H9 (cell line): Measurements from ENCODE around the gene PRR13. TPM values are rescaled to one million over a fixed set of nuclear protein-coding genes. Genes with fewer than 3 reads are reported as not detected.

Source experiments
- DNase-seq: peaks from one replicate; pipeline ENCODE4 v3.0.0-alpha.2; 2017
- H2AFZ ChIP-seq: one replicate; pipeline ENCODE4 v1.6.1; 2013; ENCODE audit warnings: mild to moderate bottlenecking, low read length, control low read depth, moderate library complexity
- H2AK5ac ChIP-seq: 2 replicates; pipeline ENCODE4 v1.6.1; 2013; ENCODE audit warnings: low read length, control low read depth, mixed read lengths; ENCODE audit not compliant: insufficient read length
- H2BK120ac ChIP-seq: one replicate; pipeline ENCODE4 v1.6.1; 2013; ENCODE audit warnings: low read depth, mild to moderate bottlenecking, low read length, control low read depth, inconsistent platforms; ENCODE audit not compliant: poor library complexity, severe bottlenecking
- H2BK12ac ChIP-seq: 2 replicates; pipeline ENCODE4 v1.6.1; 2013; ENCODE audit warnings: low read length, control low read depth, mixed read lengths, low read depth; ENCODE audit not compliant: insufficient read length
- H2BK15ac ChIP-seq: 2 replicates; pipeline ENCODE4 v1.6.1; 2013; ENCODE audit warnings: low read depth, low read length, control low read depth
- H2BK20ac ChIP-seq: one replicate; pipeline ENCODE4 v1.6.1; 2013; ENCODE audit warnings: low read depth, mild to moderate bottlenecking, low read length, control low read depth, inconsistent platforms; ENCODE audit not compliant: poor library complexity, severe bottlenecking
- H2BK5ac ChIP-seq: 2 replicates; pipeline ENCODE4 v1.6.1; 2013; ENCODE audit warnings: low read length, control low read depth, mixed read lengths; ENCODE audit not compliant: insufficient read length
- H3K14ac ChIP-seq: 2 replicates; pipeline ENCODE4 v1.6.1; 2013; ENCODE audit warnings: low read length, control low read depth; ENCODE audit not compliant: insufficient read depth
- H3K18ac ChIP-seq: 2 replicates; pipeline ENCODE4 v1.6.1; 2013; ENCODE audit warnings: low read depth, mild to moderate bottlenecking, mixed read lengths, low read length, control low read depth; ENCODE audit not compliant: insufficient read length
- H3K23ac ChIP-seq: 2 replicates; pipeline ENCODE4 v1.6.1; 2013; ENCODE audit warnings: low read length, control low read depth, mixed read lengths, low read depth; ENCODE audit not compliant: insufficient read length
- H3K23me2 ChIP-seq: 2 replicates; pipeline ENCODE4 v1.6.1; 2013; ENCODE audit warnings: low read depth, mild to moderate bottlenecking, mixed read lengths, low read length, control low read depth; ENCODE audit not compliant: insufficient read length, poor library complexity, severe bottlenecking
- H3K27ac ChIP-seq: 2 replicates; pipeline ENCODE4 v1.5.1; 2013; ENCODE audit warnings: low read length, control low read depth, mixed read lengths, low read depth; ENCODE audit not compliant: insufficient read length
- H3K27me3 ChIP-seq: 2 replicates; pipeline ENCODE4 v1.6.1; 2013; ENCODE audit warnings: low read length, control low read depth, inconsistent platforms; ENCODE audit not compliant: insufficient read depth
- H3K4ac ChIP-seq: 2 replicates; pipeline ENCODE4 v1.6.1; 2013; ENCODE audit warnings: low read depth, mild to moderate bottlenecking, control low read depth, inconsistent platforms, low read length, moderate library complexity
- H3K4me1 ChIP-seq: 2 replicates; pipeline ENCODE4 v1.6.1; 2013; ENCODE audit warnings: low read length, control low read depth, inconsistent platforms; ENCODE audit not compliant: insufficient read depth
- H3K4me2 ChIP-seq: 2 replicates; pipeline ENCODE4 v1.6.1; 2013; ENCODE audit warnings: low read length, control low read depth, mixed read lengths; ENCODE audit not compliant: insufficient read length, insufficient read depth
- H3K56ac ChIP-seq: 2 replicates; pipeline ENCODE4 v1.6.1; 2013; ENCODE audit warnings: low read depth, mild to moderate bottlenecking, mixed read lengths, low read length, control low read depth; ENCODE audit not compliant: insufficient read length
- H3K79me1 ChIP-seq: 2 replicates; pipeline ENCODE4 v1.6.1; 2013; ENCODE audit warnings: low read depth, mild to moderate bottlenecking, moderate library complexity, low read length, control low read depth, inconsistent platforms; ENCODE audit not compliant: insufficient read depth, poor library complexity, severe bottlenecking
- H3K79me2 ChIP-seq: 2 replicates; pipeline ENCODE4 v1.6.1; 2013; ENCODE audit warnings: low read length, control low read depth, inconsistent platforms; ENCODE audit not compliant: insufficient read depth
- H3K9ac ChIP-seq: 2 replicates; pipeline ENCODE4 v1.6.1; 2013; ENCODE audit warnings: low read length, control low read depth, mixed read lengths; ENCODE audit not compliant: insufficient read length; ENCODE audit errors: extremely low read depth
- H3K9me3 ChIP-seq: one replicate; pipeline ENCODE4 v1.6.1; 2013; ENCODE audit warnings: low read depth, low read length, inconsistent platforms; ENCODE audit not compliant: control insufficient read depth
- H3T11ph ChIP-seq: one replicate; pipeline ENCODE4 v1.6.1; 2013; ENCODE audit warnings: mild to moderate bottlenecking, low read length, control low read depth, inconsistent platforms
- H4K20me1 ChIP-seq: one replicate; pipeline ENCODE4 v1.6.1; 2013; ENCODE audit not compliant: control insufficient read depth, insufficient read length, insufficient read depth
- H4K5ac ChIP-seq: 2 replicates; pipeline ENCODE4 v1.6.1; 2013; ENCODE audit warnings: low read depth, mild to moderate bottlenecking, mixed read lengths, low read length, control low read depth; ENCODE audit not compliant: insufficient read length
- H4K8ac ChIP-seq: replicated peaks from 2 replicates; pipeline ENCODE4 v1.6.1; 2013; ENCODE audit warnings: low read length, control low read depth, mixed read lengths, low read depth; ENCODE audit not compliant: insufficient read length
- H4K91ac ChIP-seq: 2 replicates; pipeline ENCODE4 v1.6.1; 2013; ENCODE audit warnings: low read depth, mild to moderate bottlenecking, moderate library complexity, mixed read lengths, low read length, control low read depth; ENCODE audit not compliant: insufficient read length
- H3K27ac Mint-ChIP-seq, 3 experiments: 2 replicates in 2 of 3; 3 replicates in 1 of 3; pipeline ENCODE4 v1.8.0; 2020 to 2021; ENCODE audit warnings: mixed read lengths in 3 of 3, mild to moderate bottlenecking in 1 of 3, moderate library complexity in 1 of 3
- H3K27me3 Mint-ChIP-seq: 2 replicates; pipeline ENCODE4 v1.8.0; 2021; ENCODE audit warnings: low read depth, mild to moderate bottlenecking, moderate library complexity, mixed read lengths
- H3K36me3 Mint-ChIP-seq, 3 experiments: 2 replicates in 2 of 3; 3 replicates in 1 of 3; pipeline ENCODE4 v1.8.0; 2020 to 2021; ENCODE audit warnings: low read depth in 3 of 3, mixed read lengths in 3 of 3; ENCODE audit not compliant: insufficient read depth in 1 of 3
- H3K4me1 Mint-ChIP-seq, 2 experiments: 2 replicates each; pipeline ENCODE4 v1.8.0; 2020; ENCODE audit warnings: mixed read lengths in 2 of 2
- H3K4me3 Mint-ChIP-seq, 2 experiments: 2 replicates in 1 of 2; 3 replicates in 1 of 2; pipeline ENCODE4 v1.8.0; 2020 to 2021; ENCODE audit warnings: mild to moderate bottlenecking in 2 of 2, mixed read lengths in 2 of 2, moderate library complexity in 1 of 2
- H3K9me3 Mint-ChIP-seq, 2 experiments: 2 replicates in 1 of 2; 3 replicates in 1 of 2; pipeline ENCODE4 v1.8.0; 2020; ENCODE audit warnings: mild to moderate bottlenecking in 2 of 2, mixed read lengths in 2 of 2, moderate library complexity in 1 of 2
- CTCF ChIP-seq: fragments of 200-600 bp; sonication (generic); conservative IDR thresholded peaks from 3 replicates; pipeline ENCODE4 v1.8.0; 2021; ENCODE audit warnings: antibody characterized with exemption, mild to moderate bottlenecking
- WGBS: extraction: QIAGEN DNeasy Blood & Tissue Kit; methylation state at CpG from one replicate; pipeline ENCODE4 v1.1.7; 2013; ENCODE audit warnings: missing lambda C conversion rate, low lambda C conversion rate, mixed read lengths; ENCODE audit not compliant: insufficient read length; ENCODE audit errors: extremely low coverage; 5-methylcytosine and 5-hydroxymethylcytosine counted together
- total RNA-seq: library from RNA; stranded (reverse); gene quantifications from 2 replicates; pipeline ENCODE4 v1.2.1, GENCODE V29; 2021

Gene PRR13
- total RNA-seq, 1 experiment from 2014 or later: 147 TPM

DNA sequence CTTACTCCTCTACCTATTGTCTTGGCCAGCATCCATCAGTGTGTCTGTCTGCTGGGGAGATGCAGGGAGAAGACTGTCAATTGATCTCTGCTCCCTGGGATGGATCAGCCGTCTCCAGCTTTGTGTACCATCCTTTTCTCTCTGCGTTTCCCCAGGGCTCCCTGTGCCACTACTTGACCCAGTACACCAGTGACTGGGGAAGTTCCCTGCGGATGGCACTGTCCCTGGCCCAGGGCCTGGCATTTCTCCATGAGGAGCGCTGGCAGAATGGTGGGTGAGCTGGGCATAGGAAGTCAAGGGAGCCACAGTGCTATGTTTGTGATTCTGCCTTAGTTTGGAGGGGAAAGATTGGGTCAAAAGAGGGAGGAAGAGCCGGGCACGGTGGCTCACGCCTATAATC is 12.8 kb upstream of the PRR13 start:
- Histone ChIP-seq H4K20me1 (no peaks in the 10 kb centered on the region), H3K9me3 (no peaks in the 10 kb centered on the region), H3T11ph (no peak overlapping the region), H3K4me1 (no peaks in the 10 kb centered on the region), H2BK15ac (no peak overlapping the region), H2BK5ac (no peak overlapping the region), H4K91ac (no peak overlapping the region), H3K23me2 (no peaks in the 10 kb centered on the region), H3K79me2 (no peaks in the 10 kb centered on the region), H3K27ac (no peak overlapping the region), H3K56ac (no peak overlapping the region), H2BK120ac (no peak overlapping the region), H3K27me3 (no peaks in the 10 kb centered on the region), H4K5ac (no peak overlapping the region), H3K4ac (no peak overlapping the region), H3K9ac (no peak overlapping the region), H3K18ac (no peak overlapping the region), H3K14ac (no peak overlapping the region), H2BK12ac (no peak overlapping the region), H4K8ac (no peak overlapping the region), H2AK5ac (no peak overlapping the region), H3K4me2 (no peak overlapping the region), H3K23ac (no peak overlapping the region), H3K79me1 (no peaks in the 10 kb centered on the region), H2AFZ (no peak overlapping the region), H2BK20ac (no peak overlapping the region)
- Mint-ChIP-seq H3K4me1 (peaks cover 2 to 12% of the 10 kb centered on the region in 2 experiments; a peak in 2 of 4 replicates), H3K27me3 (peaks cover 3% of the 10 kb centered on the region), H3K9me3 (no peaks in the 10 kb centered on the region), H3K27ac (no peak overlapping the region), H3K36me3 (no peaks in the 10 kb centered on the region), H3K4me3 (no peak overlapping the region)
- no CpG with 5 or more reads among the region's 7 CpGs for WGBS
- DNase-seq: no peak
- TF ChIP-seq CTCF: no peak
